H1 (cell line): Measurements from ENCODE around the gene TMC6. TPM values are rescaled to one million over a fixed set of nuclear protein-coding genes. Genes with fewer than 3 reads are reported as not detected.

Source experiments
- CBX5 ChIP-seq: fragments of 300-800, 300-1000 bp; sonication (generic); IDR thresholded peaks from 2 replicates; pipeline ENCODE4 v1.7.1; 2016; ENCODE audit warnings: antibody characterized with exemption, low read length, low read depth
- RNF2 ChIP-seq: fragments of 200-900, 300-1000 bp; sonication (generic); IDR thresholded peaks from 2 replicates; pipeline ENCODE4 v1.7.1; 2016; ENCODE audit warnings: borderline replicate concordance, low read depth, mild to moderate bottlenecking, antibody characterized with exemption, low read length; ENCODE audit not compliant: poor library complexity, severe bottlenecking; ENCODE audit errors: missing control alignments
- TAF1 ChIP-seq: IDR thresholded peaks from 2 replicates; pipeline ENCODE4 v1.6.1; 2011; ENCODE audit warnings: mild to moderate bottlenecking, low read depth, low read length
- TAF7 ChIP-seq: optimal IDR thresholded peaks from 2 replicates; pipeline ENCODE3; 2011; ENCODE audit warnings: low read depth, mild to moderate bottlenecking, inconsistent platforms, low read length, moderate library complexity, borderline replicate concordance
- ZNF274 ChIP-seq: IDR thresholded peaks from 2 replicates; pipeline ENCODE4 v1.7.0; 2012; ENCODE audit warnings: low read length, borderline replicate concordance; ENCODE audit errors: extremely low read depth
- polyA plus RNA-seq, 7 experiments: library from polyadenylated mRNA; depleted of rRNA in 3 of 7; stranded (reverse) in 5 of 7; unstranded in 2 of 7; fragments of >200 nt in 5 of 7; fragments of 200-250 nt in 2 of 7; gene quantifications; 1 replicate in 5 of 7; 2 replicates in 1 of 7; 4 replicates in 1 of 7; pipeline versions ENCODE4 v1.2.1 to v1.2.3, GENCODE V29; 2011 to 2013; ENCODE audit warnings: missing spikeins in 2 of 7, mixed read lengths in 2 of 7
- total RNA-seq: library from RNA; stranded (reverse); fragmentation: NEBNext Ultra II Directional; extraction: Animal tissue kit (Norgen Biotek cat#: 25700); gene quantifications from 2 replicates; pipeline ENCODE4 v1.2.1, GENCODE V29; 2021

The TMC6 gene
- total and polyA plus RNA-seq, 2 of the 8 experiments (the other 6 are each of a cell fraction or from before 2014, with no cell fraction given): 39.4 to 77.6 TPM

DNA sequence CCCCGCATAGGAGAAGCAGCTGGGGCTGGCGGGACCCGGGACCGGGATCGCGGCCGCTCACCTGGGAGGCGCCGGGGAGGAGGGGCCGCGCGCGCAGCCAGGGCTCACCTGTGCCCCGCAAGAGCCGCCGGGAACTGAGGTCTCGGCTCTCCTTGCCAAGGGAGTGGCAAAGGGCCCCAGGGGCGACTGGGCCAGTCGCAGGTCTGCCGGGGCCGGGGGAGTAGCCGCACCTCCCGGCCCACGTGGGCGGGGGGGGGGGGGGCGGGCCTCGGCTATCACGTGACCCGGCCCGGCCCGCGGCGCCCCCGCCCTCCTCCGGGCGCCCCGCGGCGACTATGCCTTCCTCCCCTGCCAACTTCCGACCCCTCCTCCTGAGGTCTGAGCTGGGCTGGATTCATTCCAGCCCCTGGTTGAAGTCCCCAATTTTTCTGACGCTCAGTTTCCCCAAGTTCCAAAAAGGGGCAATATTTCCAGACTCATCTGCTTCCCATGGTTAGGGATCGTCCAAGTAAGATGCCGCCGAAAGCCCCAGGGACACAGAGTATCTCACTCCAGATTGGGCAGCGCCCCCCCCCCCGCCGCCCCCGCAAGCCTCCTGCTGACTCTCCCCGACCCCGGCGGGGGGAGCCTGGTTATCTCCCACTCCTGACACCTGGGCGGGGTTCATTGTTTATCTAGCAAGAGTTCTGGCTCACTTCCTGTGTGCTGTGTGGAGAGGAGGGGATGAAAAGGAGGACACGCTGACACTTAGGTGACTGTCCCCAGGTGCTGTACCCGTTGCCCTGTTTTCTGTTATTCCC is at the start of gene TMC6 (continued):
- TF ChIP-seq TAF7 (peak; percentile 85), ZNF274 (no peak), CBX5 (no peak), RNF2 (no peak), TAF1 (peak; percentile 81)
